CD4-positive, alpha-beta T cell treated with Interleukin-4 for 1 hour (primary cell): ENCODE results near the gene POFUT2.

Experiments used
- DNase-seq, 2 donors: peaks; one replicate each; pipeline ENCODE4 v3.0.0-alpha.2; 2020 to 2022

The POFUT2 gene

DNA sequence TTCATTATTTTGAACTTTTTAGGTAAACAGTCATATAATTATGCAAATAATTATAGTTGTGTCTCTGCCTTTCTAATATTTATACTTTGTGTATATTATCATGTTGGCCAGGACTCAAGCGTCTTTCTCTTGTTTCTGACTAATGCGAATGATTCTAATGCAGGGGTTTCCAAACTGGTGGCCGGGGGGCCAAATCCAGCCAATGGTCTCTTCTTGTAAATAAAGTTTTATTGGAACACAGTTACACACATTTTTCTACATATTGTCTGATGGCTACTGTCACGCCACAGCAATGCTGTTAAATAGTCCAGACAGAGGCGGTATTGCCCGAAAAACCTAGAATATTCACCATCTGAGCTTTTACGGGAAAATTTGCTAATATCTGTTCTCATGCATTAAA is 8.9 kb upstream of the POFUT2 start:
- DNase-seq: peak in 1 of 2 donors; percentile 5

DNA sequence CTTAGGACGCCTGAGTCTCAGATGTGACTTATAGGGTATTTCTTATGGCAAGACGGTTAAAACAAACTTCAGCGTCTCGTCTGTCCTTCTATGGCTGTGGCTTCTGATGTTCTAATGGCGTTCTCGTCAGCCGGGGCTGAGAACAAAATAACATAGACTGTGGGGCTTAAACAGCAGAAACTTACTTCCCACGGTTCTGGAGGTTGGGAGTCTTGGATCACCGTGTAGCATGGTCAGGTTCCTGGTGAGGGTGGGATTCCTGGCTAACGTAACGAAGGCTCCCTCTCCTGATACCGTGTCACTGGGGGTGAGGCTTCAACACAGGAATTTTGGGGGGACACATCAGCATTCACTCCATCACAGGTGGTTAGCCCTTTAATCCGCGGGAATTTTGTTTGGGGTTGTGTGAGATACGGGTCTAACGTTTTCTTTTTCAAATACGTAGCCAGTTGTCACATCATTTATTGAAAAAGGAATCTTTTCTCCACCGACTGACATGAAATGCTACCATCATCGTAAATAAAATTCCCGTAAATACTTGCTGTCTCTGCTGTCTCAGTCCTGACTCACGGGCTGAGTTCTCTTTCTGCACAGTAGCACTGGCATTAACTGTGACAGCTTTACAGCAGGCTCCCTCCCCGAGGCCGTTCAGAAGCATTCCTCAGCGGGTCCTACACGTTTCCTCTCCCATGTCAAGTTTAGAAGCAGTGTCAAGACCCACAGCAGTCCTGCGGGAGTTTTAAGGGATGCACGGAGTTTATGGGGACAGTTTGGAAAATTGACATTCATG is 8.1 kb upstream of the POFUT2 start:
- peak in 1 of 2 donors; percentile 4 for DNase-seq

DNA sequence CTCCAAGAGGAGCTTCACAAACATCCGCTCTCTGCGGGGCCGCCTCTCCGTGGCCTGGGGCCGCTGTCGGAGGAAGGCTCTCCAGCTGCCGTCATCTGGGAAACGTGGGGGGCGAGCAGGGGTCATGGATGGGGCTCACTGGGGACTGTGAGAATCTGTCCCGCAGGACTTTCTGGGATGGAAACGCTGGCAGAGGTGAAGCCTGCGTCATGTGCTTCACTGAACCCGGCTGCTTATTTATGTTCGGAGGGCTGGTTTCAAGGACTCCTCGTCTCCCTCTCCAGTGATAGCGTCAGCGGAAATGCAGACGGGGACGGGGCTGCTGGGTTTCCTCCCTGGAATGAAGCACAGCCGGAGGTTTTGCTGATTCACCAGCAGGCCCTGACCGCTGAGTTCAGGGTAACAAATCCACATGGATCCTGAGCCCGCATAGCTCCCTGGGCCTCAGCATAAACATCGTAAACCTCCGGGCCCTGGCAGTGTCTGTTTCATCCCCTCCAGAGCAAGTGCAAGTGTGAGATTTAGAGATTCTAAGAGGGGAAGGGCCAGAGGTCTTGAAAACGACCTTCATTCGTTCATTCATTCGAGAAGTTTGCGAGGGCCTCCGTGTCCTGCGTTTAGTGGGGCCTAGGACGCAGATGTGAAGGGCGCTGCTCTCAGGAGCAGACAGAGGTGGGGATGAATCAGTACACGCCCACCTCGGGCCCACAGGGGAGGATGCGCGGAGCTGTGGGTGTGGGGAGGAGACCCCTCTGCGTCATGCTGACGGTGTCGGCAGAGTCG is 7.0 kb upstream of the POFUT2 start:
- DNase-seq: peak in 1 of 2 donors; percentile 13

DNA sequence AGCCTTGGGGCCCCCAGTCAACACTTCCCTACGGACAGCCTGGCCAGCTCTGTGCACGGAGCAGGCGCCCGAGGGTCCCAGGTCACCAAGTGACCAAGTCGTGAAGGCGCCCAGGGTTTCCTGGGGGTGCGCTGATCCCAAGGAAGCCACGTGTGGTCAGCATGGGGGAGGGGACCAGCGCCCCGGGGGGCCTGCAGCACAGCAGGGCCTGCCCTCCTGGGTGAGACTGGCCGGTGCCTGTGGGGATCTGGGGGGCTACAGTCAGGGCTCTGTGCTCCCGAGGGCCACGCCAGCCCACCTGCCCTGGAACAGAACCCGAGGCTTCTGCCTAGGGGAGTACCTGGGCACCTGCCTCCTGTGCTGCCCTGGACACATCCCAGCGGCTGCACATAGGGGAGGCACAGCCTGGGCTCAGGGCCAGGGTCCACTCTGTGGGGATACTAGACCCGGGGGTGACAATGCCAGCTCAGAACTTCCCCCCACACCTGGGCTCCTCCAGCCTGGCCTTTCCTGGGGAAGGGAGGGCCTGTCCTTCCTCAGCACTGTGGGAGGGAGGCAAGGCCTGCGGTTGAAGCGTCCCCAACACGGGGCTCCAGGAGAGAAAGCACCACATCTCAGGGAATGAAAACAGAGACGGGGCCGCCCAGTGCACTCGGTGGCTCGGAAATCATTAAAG is 6.2 kb upstream of the POFUT2 start:
- peak in 1 of 2 donors; percentile 8 for DNase-seq

DNA sequence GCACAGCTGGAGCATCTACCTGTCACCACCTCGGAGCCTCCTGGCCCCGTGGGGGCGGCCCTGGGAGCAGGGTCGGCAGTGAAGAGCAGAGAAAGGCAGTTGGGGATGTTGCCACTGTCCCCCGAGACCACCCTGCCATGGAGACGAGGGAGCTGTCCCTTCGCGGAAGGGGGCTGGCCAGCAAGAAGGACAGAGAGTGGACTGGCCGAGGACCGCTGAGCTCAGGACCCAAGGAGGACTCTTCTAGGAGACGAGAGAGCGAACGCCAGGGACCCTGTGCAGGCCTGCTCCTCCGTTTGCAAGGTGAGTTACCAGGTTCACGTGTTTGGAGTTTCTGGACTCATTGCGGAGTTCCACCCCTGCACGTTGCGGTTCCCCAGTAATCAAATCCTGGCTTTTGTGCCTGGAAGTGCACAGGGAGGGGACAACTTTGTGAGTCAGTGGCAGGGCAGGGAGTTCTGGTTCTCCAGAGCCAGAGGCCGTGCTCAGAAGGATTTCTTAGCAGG is 5.6 kb upstream of the POFUT2 start:
- DNase-seq: no peak

DNA sequence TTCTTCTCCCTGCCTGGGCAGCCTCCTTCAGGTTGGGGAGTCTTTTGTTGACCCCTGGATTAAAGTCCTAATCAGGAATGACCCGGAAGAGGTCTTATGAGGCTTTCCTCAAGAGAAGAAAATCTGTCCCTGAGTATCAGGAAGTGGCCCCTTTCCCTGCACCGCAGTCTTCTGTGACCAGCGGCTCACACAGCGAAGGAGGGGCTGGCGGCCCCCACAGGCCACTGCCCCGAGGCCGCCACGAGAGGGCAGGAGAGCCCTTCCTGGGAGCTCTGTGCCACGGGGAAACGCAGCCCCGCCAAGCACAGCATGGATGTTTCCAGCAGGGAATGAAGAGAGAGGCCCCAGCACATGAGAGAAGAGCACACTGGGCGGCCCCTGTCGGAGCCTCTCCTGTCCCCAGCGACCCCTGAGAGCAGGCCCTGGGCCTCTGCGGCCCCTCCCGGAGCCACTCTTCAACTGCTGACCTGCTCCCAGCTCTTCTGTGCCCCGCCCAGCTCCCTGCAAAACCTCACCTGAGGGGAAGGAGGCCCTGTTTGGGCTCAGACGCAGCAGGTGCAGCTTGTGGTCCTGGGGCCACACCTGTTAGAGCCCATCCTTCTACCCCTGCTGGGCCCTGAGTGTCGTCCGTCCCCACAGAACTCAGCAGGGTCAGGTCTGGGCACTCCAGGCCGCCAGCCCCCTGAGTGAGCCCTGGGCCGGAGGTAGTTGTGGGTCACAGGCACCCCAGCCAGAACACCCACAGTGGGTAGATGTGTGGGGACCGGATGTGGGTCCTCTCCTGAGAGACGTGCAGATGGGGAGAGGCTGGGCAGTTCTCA is 4.9 kb upstream of the POFUT2 start:
- peak; percentile 74 to 77 for DNase-seq

DNA sequence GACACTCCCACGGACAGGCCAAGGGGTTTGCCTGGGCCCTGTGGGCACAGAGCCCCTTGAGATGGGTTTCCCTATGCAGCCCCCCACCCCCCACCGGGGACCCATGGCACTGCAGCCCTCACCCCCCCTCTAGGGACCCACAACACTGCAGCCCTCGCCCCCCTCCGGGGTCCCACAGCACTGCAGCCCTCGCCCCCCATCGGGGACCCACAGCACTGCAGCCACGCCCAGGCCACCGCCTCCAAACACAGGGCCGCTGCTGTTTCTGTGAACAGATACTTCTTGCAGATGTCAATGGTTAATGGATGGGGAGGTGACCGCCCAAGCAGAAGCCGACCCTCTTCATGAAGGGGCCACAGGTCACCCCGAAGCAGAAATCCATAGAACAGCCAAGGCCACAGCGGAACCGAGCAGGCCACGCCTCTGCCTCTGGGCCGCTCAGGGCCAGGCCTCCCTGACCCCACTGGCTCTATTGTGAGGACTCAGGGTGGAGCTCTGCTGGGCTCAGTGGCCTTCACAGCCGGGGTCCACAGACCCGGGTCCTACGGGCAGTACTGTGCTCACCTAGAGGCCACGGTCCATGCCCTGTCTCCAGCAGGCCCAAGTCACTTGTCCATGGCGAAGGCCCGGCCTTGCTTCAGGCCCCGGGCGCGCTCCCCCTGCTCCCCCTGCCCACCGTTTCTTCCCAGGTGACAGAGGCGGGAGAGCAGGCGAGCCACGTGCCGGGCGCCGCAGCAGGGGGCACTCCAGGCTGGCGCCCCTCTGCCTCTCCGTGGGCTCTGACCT is 4.1 kb upstream of the POFUT2 start:
- DNase-seq: no peak

DNA sequence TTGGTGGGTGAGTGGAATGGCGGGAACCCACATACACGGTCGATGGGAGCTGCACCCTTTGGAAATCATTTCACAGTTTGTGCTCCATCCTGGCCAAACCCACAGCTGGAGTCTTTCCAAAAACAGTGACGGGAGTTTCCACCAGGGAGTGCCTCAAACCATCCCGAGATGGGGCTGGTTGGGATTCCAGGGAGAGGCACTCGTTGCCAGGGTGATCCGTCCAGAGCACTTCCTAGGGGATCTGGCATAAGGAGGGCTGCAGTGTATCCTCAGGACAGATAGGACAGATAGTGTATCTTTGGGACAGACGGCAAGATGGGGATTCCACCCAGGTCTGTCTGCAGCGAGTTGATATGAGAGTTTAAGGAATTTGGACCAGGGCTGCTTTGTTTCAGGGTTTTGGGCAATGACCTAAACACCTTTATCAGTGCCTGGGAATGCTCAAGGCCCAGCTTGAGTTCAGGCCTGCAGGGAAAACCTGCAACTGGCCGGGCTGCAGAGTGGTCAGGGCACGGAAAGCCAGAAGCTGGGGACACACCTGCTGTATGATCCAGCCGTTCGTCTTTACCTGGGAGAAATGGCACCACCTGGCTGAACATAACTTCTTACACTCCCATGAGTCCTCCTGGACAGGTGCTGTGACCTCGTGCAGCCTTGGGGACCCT is 3.4 kb upstream of the POFUT2 start:
- no peak for DNase-seq

DNA sequence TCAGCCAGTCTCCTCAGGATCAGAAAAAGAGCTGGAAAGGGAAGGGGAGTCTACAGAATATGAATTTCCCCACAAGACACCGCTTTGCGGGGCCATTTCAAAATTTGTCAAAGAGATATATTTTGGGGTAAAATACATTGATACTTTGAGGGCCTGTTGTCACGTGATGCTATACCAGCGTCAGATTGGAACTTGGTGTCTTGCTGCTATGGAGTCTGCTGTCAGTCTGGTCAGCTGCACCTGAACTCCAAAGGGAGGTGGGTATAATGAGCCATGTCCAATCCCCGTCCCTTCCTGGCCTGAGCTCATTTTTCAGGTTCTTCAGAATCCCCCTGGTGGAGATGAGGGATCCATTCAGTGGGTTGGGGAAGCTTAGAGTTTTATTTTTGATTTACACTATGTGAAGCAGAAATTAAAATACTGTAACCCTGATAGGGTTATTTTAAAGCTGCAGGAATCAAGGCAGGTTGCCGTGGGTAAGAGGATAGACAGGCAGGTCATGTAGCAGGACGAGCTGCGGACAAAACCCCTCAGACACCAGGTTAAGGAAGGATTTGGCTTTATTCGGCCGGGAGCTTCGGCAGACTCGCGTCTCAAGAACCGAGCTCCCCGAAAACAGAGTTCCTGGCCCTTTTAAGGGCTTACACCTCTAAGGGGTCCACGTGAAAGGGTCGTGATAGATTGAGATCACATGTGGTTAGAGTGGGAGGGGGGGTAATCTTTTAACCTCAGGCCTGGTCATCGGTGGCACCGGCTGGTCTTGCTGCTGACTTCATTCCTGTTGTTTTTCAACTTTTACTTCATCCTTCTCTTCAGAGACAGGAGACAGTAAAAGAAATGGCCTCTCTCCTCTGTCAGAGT is 2.2 kb upstream of the POFUT2 start:
- no peak for DNase-seq

DNA sequence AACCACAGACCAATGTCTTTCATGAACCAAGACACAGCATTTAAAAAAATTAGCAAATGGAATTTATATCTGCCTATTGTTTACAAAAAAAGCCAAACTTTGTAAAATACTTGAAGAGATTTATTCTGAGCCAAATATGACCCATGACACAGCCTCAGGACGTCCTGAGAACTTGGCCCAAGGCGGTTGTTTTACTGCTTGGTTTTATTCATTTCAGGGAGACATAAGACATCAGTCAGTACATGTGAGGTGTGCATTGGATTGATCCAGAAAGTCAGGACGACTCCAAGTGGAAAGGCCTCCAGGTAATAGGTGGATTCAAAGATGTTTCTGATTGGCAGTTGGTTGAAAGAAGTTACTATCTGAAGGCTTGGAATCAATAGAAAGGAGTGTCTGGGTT is 1.4 kb upstream of the POFUT2 start:
- DNase-seq: no peak

DNA sequence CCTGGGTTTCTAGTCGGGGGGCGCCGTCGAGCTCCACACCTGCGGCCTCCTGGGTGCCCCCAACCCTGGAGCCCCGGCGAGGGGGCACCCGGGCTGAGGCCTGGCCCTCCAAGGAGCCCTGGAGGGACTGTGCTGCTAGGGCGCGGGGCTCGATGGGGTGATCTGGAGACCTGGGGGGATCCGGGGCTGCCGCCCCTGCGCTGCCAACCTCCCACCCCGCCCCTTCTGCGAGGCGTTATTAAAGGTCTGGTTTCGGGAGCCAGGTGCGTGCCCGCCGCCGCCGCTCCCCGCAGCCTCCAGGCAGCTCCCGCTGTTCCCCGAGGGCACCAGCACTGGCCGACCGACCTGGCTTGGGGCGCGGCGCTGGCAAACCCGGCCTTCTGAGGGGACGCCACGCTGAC is 746 bp upstream of the POFUT2 start:
- peak in 1 of 2 donors; percentile 10 for DNase-seq

DNA sequence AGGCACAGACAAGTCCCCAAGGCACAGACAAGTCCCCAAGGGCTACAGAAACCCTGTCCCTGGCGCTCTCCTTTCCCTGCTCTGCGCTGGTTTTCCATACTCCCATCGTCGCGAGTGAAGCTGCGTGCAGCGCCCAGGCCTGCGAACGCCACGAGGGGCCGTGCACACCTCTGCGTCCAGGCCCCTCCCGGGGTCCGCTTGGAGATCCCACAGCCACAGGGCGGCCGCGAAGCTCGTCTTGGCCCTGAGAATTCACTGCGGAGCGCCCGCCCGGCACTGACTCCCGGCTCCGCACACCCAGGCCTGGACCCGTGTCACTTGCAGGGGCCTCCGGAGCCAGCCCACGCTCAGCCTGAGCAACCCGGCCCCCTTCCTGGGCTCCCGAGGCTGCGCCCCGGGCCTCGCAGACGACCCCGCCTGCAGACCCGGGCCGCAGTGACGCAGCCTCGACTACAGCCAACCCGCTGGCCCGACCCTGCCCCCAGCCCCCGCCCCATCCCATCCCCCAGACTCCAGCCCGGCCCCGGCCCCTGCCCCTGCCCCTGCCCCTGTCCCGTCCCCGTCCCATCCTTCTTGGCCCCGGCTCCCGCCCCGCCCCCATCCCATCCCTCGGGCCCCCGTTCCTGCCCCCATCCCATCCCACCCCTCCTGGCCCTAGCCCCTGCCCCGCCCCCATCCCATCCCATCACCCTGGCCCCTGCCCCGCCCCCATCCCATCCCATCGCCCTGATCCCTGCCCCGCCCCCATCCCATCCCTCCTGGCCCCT is 841 bp downstream of the POFUT2 start:
- no peak for DNase-seq

DNA sequence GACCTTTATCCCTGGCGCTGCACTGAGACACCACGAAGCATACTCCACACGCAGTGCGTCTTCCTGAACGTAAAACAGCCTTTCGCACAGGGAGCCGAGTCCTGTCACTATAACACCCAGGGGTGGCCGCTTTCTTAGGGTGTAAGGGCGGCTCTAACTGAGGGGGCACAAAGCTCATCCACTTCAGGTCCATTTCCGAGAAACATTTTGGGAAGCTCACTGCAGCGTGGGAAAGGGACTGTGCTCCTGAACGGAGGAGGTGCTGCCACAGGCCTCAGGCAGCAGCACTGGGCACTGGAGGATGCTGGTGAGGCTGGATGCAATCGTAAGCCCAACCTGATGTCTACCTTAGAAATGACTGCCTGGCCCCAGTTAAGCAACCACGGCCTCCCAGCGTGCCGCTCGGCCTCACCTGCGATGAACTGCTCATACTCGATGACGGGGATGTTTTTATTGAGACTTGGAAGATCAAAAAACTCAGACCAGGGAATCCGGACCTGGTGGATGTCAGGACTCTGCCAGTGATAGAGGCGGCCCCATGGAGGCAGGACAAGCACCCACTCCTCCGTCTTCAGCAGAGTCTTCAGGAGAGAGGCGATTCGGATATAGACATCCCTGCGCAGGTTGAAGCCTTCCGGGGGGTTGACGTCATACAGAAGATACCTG is 2.3 kb downstream of the POFUT2 start:
- no peak for DNase-seq

DNA sequence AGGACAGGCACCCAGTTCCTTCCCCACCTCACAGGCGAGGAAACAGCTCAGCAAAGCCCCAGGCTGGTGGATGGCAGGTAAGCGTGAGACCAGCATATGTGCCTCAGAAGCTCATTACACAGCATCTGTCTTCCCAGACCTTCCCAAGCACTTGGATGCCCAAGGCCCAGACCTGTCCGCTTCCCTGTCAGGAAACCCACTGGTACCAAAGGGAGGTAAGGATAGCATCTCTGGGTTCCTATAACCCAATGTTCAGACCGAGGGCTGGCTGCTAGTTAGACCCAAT is 3.3 kb downstream of the POFUT2 start:
- peak in 1 of 2 donors; percentile 4 for DNase-seq

DNA sequence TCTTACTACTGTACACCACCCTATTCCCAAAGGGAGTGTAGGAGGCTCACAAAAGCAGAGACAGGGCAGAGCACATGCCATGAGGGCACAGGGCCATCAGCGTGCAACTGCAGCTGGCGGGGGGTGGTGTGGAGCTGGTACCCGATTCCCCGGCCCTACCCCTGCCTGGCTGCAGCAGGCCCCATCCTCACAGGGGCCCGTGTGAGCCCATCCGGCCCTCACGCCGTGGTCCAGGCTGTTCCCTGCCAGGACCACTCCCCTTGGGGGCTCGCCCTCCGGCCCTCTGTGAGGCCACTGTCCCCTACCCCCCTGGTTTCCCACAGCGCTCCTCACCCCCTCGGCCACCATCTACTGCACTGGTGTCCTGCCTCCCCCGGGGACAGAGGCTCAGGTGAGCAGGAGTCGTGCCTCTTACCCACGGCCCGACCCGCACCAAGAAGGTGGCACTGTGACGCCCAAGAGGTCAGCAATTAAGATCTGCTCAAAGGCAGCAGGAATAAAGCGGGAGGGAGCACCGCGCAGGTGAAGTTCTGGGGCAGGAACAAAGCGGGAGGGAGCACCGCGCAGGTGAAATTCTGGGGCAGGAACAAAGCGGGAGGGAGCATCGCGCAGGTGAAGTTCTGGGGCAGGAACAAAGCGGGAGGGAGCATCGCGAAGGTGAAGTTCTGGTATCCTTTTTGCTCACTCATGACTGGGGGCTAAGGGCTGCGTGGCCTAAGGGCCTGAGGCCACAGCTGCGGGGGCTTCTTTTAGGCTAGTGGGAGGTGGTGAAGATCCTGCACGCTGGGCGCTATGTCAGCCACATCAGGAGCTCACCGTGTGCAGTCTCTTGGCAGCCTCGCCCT is 3.9 kb downstream of the POFUT2 start:
- peak in 1 of 2 donors; percentile 9 for DNase-seq

DNA sequence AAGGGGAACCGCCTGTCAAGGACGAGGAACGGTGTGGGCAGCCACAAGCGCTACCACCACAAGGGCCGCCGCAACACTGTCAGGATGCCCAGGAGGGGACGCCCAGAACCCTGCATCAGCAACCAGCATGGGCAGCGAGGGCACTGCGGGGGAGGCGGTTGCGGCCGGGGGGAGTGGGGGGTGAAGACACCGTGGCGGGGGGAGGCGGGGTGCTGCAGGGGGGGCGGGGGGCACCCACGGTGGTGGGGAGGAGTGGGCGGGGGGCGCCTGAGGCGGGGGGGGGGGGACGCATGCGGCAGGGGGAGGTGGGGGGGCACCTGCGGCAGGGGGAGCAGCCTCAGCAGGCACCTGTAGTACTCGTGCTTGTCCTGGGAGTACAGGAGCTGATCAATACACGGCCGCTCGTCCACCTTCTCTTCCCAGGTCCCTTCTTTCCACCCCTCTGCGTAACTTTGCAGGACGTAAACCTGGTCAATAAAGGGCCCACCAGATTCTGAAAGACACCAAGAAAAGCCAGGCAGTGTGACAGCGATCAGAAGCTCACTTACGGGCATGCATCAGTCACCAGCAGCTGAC is 4.6 kb downstream of the POFUT2 start:
- peak in 1 of 2 donors; percentile 6 for DNase-seq

DNA sequence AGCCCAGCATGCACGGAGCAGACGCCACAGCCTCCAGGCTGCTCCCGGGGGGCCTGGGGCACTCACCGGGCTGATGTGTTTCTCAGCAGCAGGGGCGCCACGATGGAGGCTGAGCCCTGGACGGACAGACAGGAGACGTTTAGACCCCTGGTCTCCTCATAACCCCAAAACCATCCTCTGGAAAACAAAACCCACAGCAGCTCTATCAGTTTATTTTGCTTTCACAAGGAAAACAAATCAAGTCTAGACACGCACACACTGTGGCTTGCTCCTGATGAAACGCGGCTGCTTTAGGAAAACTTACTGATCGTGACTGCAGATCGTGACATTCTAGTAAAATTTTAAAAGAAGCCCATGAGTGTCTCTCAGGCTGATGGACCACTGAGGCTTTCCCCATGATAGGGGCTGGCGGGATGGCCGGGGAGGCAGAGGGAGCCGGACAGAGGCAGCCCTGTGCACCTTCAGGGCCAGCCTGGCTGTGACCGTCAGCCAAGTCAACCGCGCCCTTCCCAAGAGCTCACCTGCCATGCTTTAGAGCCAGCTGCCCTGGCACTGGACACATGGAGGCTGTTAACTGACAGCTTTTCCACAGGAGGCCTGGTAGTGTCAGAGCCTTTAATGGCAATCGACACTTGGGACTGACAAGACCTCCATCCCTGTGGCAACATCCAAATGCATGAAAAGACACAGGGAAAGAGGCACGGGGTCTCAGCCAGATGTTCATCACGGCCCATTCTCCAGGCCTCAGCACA is 5.2 kb downstream of the POFUT2 start:
- DNase-seq: no peak
